ENCODE results near the gene LHX4. TPM values are rescaled to one million over a fixed set of nuclear protein-coding genes. Genes with fewer than 3 reads are reported as not detected.

The LHX4 gene
- total RNA-seq, 1 donor from 2014 or later, result not detected

- no peak for DNase-seq (ENCODE audit: extremely low read depth, low read depth, low spot score)
These were observed 5.2 kb upstream of the LHX4 start for GRCh38 chr1:180224902-180225301.

- DNase-seq (ENCODE audit: extremely low read depth, low read depth, low spot score), result no peak
These were observed 4.7 kb upstream of the LHX4 start for GRCh38 chr1:180225403-180225802.

GRCh38 chr1:180227861-180228647 is 2.0 kb upstream of the LHX4 start:
- DNase-seq (ENCODE audit: extremely low read depth, low read depth, low spot score), result no peak

GRCh38 chr1:180228648-180229482 is 1.2 kb upstream of the LHX4 start:
- DNase-seq (ENCODE audit: extremely low read depth, low read depth, low spot score), result no peak

- no peak for DNase-seq (ENCODE audit: extremely low read depth, low read depth, low spot score)
These were observed 339 bp downstream of the LHX4 start for GRCh38 chr1:180230416-180230790.

GRCh38 chr1:180230791-180231505 is 884 bp downstream of the LHX4 start:
- no peak for DNase-seq (ENCODE audit: extremely low read depth, low read depth, low spot score)

- DNase-seq (ENCODE audit: extremely low read depth, low read depth, low spot score), result no peak
These were observed 1.4 kb downstream of the LHX4 start for GRCh38 chr1:180231506-180231921.

GRCh38 chr1:180231936-180232335 is 1.9 kb downstream of the LHX4 start:
- no peak for DNase-seq (ENCODE audit: extremely low read depth, low read depth, low spot score)

- no peak for DNase-seq (ENCODE audit: extremely low read depth, low read depth, low spot score)
These were observed 2.5 kb downstream of the LHX4 start for GRCh38 chr1:180232521-180233043.

- DNase-seq (ENCODE audit: extremely low read depth, low read depth, low spot score), result no peak
These were observed 3.3 kb downstream of the LHX4 start for GRCh38 chr1:180233191-180234011.

GRCh38 chr1:180234369-180235076 is 4.5 kb downstream of the LHX4 start:
- DNase-seq (ENCODE audit: extremely low read depth, low read depth, low spot score), result no peak

GRCh38 chr1:180235077-180235501 is 5.0 kb downstream of the LHX4 start:
- no peak for DNase-seq (ENCODE audit: extremely low read depth, low read depth, low spot score)

GRCh38 chr1:180235502-180236239 is 5.6 kb downstream of the LHX4 start:
- no peak for DNase-seq (ENCODE audit: extremely low read depth, low read depth, low spot score)

GRCh38 chr1:180236698-180237509 is 6.8 kb downstream of the LHX4 start:
- DNase-seq (ENCODE audit: extremely low read depth, low read depth, low spot score), result no peak

GRCh38 chr1:180237869-180238476 is 7.9 kb downstream of the LHX4 start:
- no peak for DNase-seq (ENCODE audit: extremely low read depth, low read depth, low spot score)

- DNase-seq (ENCODE audit: extremely low read depth, low read depth, low spot score), result no peak
These were observed 8.6 kb downstream of the LHX4 start for GRCh38 chr1:180238675-180239074.

All from glomerular endothelial cell (primary cell).